ENCODE measurements around the gene JMJD4. TPM values are rescaled to one million over a fixed set of nuclear protein-coding genes. Genes with fewer than 3 reads are reported as not detected.

Gene JMJD4
- total and polyA plus RNA-seq, 9 of the 15 experiments (the other 6 are each of a cell fraction or from before 2014, with no cell fraction given): 1.4 to 42.6 (median 29.2) TPM

DNA sequence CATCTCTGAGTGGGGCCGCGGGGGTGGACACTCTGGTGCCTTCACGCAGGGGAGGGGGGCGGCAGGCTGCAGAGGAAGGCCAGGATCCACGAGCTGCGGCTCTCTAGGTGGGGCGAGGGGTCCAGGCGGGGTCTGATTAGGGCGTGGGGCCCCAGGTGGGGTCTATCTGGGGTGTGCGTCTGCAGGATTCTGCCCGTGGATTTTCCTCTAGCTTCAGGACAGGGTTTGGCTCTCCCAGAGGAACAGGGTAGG, 6.3 kb downstream of the JMJD4 start (continued):
- TF ChIP-seq RCOR1 (IDR thresholded peaks at IDR 0.05; ENCODE audit: borderline replicate concordance in 1 of 2, low read depth in 2 of 2, low read length in 2 of 2) (no peak), ZNF282 (CRISPR knock-in tag; IDR thresholded peaks at IDR 0.05) (0 out of 2 replicates have a peak, but pooled peaks have one; percentile 63), ZNF395 (CRISPR knock-in tag; IDR thresholded peaks at IDR 0.05) (no peak), ZEB2 (IDR thresholded peaks at IDR 0.05) (no peak), ZNF778 (CRISPR knock-in tag; IDR thresholded peaks at IDR 0.05) (no peak), ZNF354B (CRISPR knock-in tag; IDR thresholded peaks at IDR 0.05) (no peak), POLR2A (conservative IDR thresholded peaks at IDR 0.05) (peak; percentile 41), EZH2 (IDR thresholded peaks at IDR 0.05; ENCODE audit: borderline replicate concordance, low read depth, low read length) (no peak), RBM34 (IDR thresholded peaks at IDR 0.05; ENCODE audit: borderline replicate concordance, insufficient read depth, low read length) (no peak), RFX1 (IDR thresholded peaks at IDR 0.05) (no peak), SMARCA4 (IDR thresholded peaks at IDR 0.05) (no peak), ARID2 (IDR thresholded peaks at IDR 0.05) (no peak), ZBTB7A (IDR thresholded peaks at IDR 0.05; ENCODE audit: borderline replicate concordance, control insufficient read depth, low read depth, low read length) (0 out of 2 replicates have a peak, but pooled peaks have one; percentile 2), CBX5 (IDR thresholded peaks at IDR 0.05; ENCODE audit: borderline replicate concordance, low read depth) (no peak), SUPT5H (IDR thresholded peaks at IDR 0.05) (peak; percentile 13; the same call in 1 of the 2 replicates), HNRNPH1 (optimal IDR thresholded peaks at IDR 0.05; ENCODE audit: low read depth, low read length) (no peak), KAT8 (IDR thresholded peaks at IDR 0.05; ENCODE audit: low read depth) (no peak), KDM2B (CRISPR knock-in tag; IDR thresholded peaks at IDR 0.05) (no peak), FIP1L1 (IDR thresholded peaks at IDR 0.05; ENCODE audit: low read depth, low read length, poor library complexity, severe bottlenecking) (peak; percentile 13), ZBTB12 (CRISPR knock-in tag; IDR thresholded peaks at IDR 0.05) (no peak), POLR2H (tag; IDR thresholded peaks at IDR 0.05; ENCODE audit: low read depth) (no peak), POLR2G (IDR thresholded peaks at IDR 0.05; ENCODE audit: low read depth, low read length) (peak; percentile 58), NONO (IDR thresholded peaks at IDR 0.05; ENCODE audit: low read depth in 2 of 2, low read length in 1 of 2) (no peak), NFE2L1 (tag; IDR thresholded peaks at IDR 0.05; ENCODE audit: borderline replicate concordance, low read depth) (no peak), USF1 (CRISPR knock-in tag; IDR thresholded peaks at IDR 0.05) (no peak), NFIC (IDR thresholded peaks at IDR 0.05) (no peak), ETV1 (tag; conservative IDR thresholded peaks at IDR 0.05; ENCODE audit: low read depth) (no peak), CHCHD3 (CRISPR knock-in tag; IDR thresholded peaks at IDR 0.05) (no peak), KDM4B (IDR thresholded peaks at IDR 0.05; ENCODE audit: borderline replicate concordance in 2 of 2, low read depth in 1 of 2) (no peak), HIVEP1 (CRISPR knock-in tag; IDR thresholded peaks at IDR 0.05) (no peak), KDM1A (IDR thresholded peaks at IDR 0.05) (no peak)
